HepG2 (cell line): ENCODE data around the gene COG5. TPM values are rescaled to one million over a fixed set of nuclear protein-coding genes. Genes with fewer than 3 reads are reported as not detected.
A peak's percentile ranks its signal among the peaks of the same experiment; 100 is the strongest.

ENCODE experiments used
- ATAC-seq: fragments of 200-7000 bp; cut with Tn5 transposase; 3 replicates; pipeline ENCODE4 v1.9.1; 2020; ENCODE audit warnings: mild to moderate bottlenecking, moderate library complexity
- BruUV-seq: library from RNA; stranded (reverse); fragments of 400-500 nt; replicated peaks from 2 replicates; lab custom pipeline; 2021; lab: Mats Ljungman, UMichigan
- CTCF ChIA-PET: fragments of 300-600 bp; formaldehyde crosslinking; extraction: SDS; loops from one replicate; lab custom pipeline; 2021; ENCODE audit warnings: low total read pairs, inconsistent platforms, low intra/inter-chr PET ratio; lab: Yijun Ruan, JAX
- POLR2A ChIA-PET: fragments of 350-600 bp; sonication (Branson Sonifier 250); formaldehyde crosslinking; loops from one replicate; lab custom pipeline; 2020; ENCODE audit warnings: antibody characterized with exemption, inconsistent platforms; lab: Yijun Ruan, JAX
- DNase-seq: peaks from one replicate; pipeline ENCODE4 v3.0.0-alpha.2; 2015; ENCODE audit warnings: low spot score
- FAIRE-seq: peaks from 3 replicates; lab custom pipeline; 2011; peaks lifted over from hg19 to GRCh38; lab: Jason Lieb, UNC
- H2AFZ ChIP-seq: one replicate; pipeline ENCODE4 v1.6.1; 2011; ENCODE audit warnings: low read length, inconsistent platforms
- H3K27ac ChIP-seq: fragments of 300-600 bp; 3 replicates; pipeline ENCODE4 v1.8.0; 2011; ENCODE audit warnings: mixed run types, mild to moderate bottlenecking, mixed read lengths, low read length, inconsistent platforms; ENCODE audit not compliant: insufficient read depth; ENCODE audit errors: extremely low read length
- H3K27me3 ChIP-seq, 2 experiments: fragments of 200-600 bp in 1 of 2; 2 replicates in 1 of 2; 3 replicates in 1 of 2; pipeline versions ENCODE4 v1.6.0 to v1.8.0; 2011; ENCODE audit warnings: low read length in 2 of 2, mild to moderate bottlenecking in 2 of 2, moderate library complexity in 2 of 2, inconsistent platforms in 1 of 2; ENCODE audit not compliant: insufficient read depth in 2 of 2, control insufficient read depth in 1 of 2
- H3K36me3 ChIP-seq, 2 experiments: fragments of 200-600 bp in 1 of 2; replicated peaks in 1 of 2; 2 replicates in 1 of 2; 3 replicates in 1 of 2; pipeline versions ENCODE4 v1.5.1 to v1.8.0; 2011; ENCODE audit warnings: low read length in 2 of 2, inconsistent platforms in 1 of 2; ENCODE audit not compliant: insufficient read depth in 2 of 2, control insufficient read depth in 1 of 2
- H3K4me1 ChIP-seq: 2 replicates; pipeline ENCODE4 v1.5.1; 2012; ENCODE audit warnings: low read length, inconsistent platforms; ENCODE audit not compliant: insufficient read depth
- H3K4me2 ChIP-seq: 2 replicates; pipeline ENCODE4 v1.6.0; 2011; ENCODE audit warnings: low read depth, low read length, inconsistent platforms
- H3K4me3 ChIP-seq, 3 experiments: fragments of 200-600 bp in 1 of 3; sonication (generic), shearing (Covaris generic) in 1 of 3; replicated peaks in 1 of 3; 2 replicates each; pipeline ENCODE4 v1.5.1; 2011 to 2016; ENCODE audit warnings: low read length in 3 of 3, inconsistent platforms in 2 of 3, low read depth in 2 of 3, mild to moderate bottlenecking in 2 of 3, control low read depth in 1 of 3, mixed read lengths in 1 of 3; ENCODE audit not compliant: insufficient read depth in 1 of 3
- H3K79me2 ChIP-seq: one replicate; pipeline ENCODE4 v1.6.1; 2011; ENCODE audit warnings: low read length, inconsistent platforms; ENCODE audit not compliant: insufficient read depth
- H3K9ac ChIP-seq: 2 replicates; pipeline ENCODE4 v1.6.0; 2011; ENCODE audit warnings: mild to moderate bottlenecking, low read depth, low read length, inconsistent platforms; ENCODE audit not compliant: insufficient read depth
- H3K9me3 ChIP-seq: 2 replicates; pipeline ENCODE4 v1.5.1; 2012; ENCODE audit warnings: mild to moderate bottlenecking, low read length
- H4K20me1 ChIP-seq: 2 replicates; pipeline ENCODE4 v1.6.0; 2011; ENCODE audit warnings: inconsistent platforms, mild to moderate bottlenecking, low read length, moderate library complexity; ENCODE audit not compliant: insufficient read depth
- GATAD2A ChIP-seq: IDR thresholded peaks from 2 replicates; pipeline ENCODE4 v1.6.1; 2016
- HMGXB3 ChIP-seq: sonication (generic); formaldehyde crosslinking; IDR thresholded peaks from 2 replicates; pipeline ENCODE4 v1.4.0; 2020; ENCODE audit warnings: missing genetic modification reagents, borderline replicate concordance
- MAFF ChIP-seq: IDR thresholded peaks from 2 replicates; pipeline ENCODE4 v1.6.1; 2011; ENCODE audit warnings: low read depth, low read length, improper control_type of control experiment
- MAFK ChIP-seq, 2 experiments: IDR thresholded peaks in 1 of 2; conservative IDR thresholded peaks in 1 of 2; 2 replicates each; pipeline ENCODE4 v1.6.1; 2011; ENCODE audit warnings: improper control_type of control experiment in 2 of 2, low read length in 2 of 2
- PCBP2 ChIP-seq: fragments of 200-400 bp; formaldehyde crosslinking; optimal IDR thresholded peaks from 2 replicates; pipeline ENCODE3; 2018; ENCODE audit warnings: low read length, low read depth; ENCODE audit not compliant: poor library complexity, severe bottlenecking
- SOX5 ChIP-seq: IDR thresholded peaks from 2 replicates; pipeline ENCODE4 v1.6.1; 2016; ENCODE audit warnings: borderline replicate concordance
- TAF1 ChIP-seq: sonication (generic); formaldehyde crosslinking; IDR thresholded peaks from 2 replicates; pipeline ENCODE4 v1.4.0; 2020; ENCODE audit warnings: missing genetic modification reagents
- TBP ChIP-seq: sonication (generic); formaldehyde crosslinking; IDR thresholded peaks from 2 replicates; pipeline ENCODE4 v1.5.0; 2020; ENCODE audit warnings: missing genetic modification reagents
- ZNF17 ChIP-seq: sonication (generic); formaldehyde crosslinking; IDR thresholded peaks from 2 replicates; pipeline ENCODE4 v1.5.0; 2020; ENCODE audit warnings: mild to moderate bottlenecking, missing genetic modification reagents
- ZNF598 ChIP-seq: sonication (generic); formaldehyde crosslinking; IDR thresholded peaks from 2 replicates; pipeline ENCODE4 v1.5.1; 2020; ENCODE audit warnings: mild to moderate bottlenecking, missing genetic modification reagents, borderline replicate concordance
- ZNF761 ChIP-seq: sonication (generic); formaldehyde crosslinking; conservative IDR thresholded peaks from 2 replicates; pipeline ENCODE4 v1.4.0; 2020; ENCODE audit warnings: mild to moderate bottlenecking, missing genetic modification reagents
- WGBS: methylation state at CpG from one replicate; pipeline ENCODE4 v1.1.6; 2017; ENCODE audit warnings: low lambda C conversion rate; 5-methylcytosine and 5-hydroxymethylcytosine counted together
- in situ Hi-C: cut with HindIII; loops from 2 replicates; pipeline ENCODE4 v1.10.0; 2017; ENCODE audit warnings: low pct_unique_long_range_greater_than_20kb; ENCODE audit not compliant: extremely low pct_ligation_motif_present
- intact Hi-C: fragments of 100-400 bp; cut with micrococcal nuclease; formaldehyde crosslinking; loops from one replicate; pipeline ENCODE4 v1.10.0; 2022; ENCODE audit not compliant: unreplicated experiment
- polyA plus RNA-seq, 8 experiments: library from polyadenylated mRNA; depleted of rRNA in 3 of 8; stranded (reverse) in 7 of 8; unstranded in 1 of 8; fragments of >200 nt; fragmentation: Illumina TruSeq in 4 of 8; extraction: Trizol in 4 of 8; gene quantifications; 2 replicates each; pipeline versions ENCODE4 v1.2.1 to v1.2.3, GENCODE V29; 2011 to 2016; ENCODE audit warnings: low read depth in 4 of 8, missing spikeins in 1 of 8, mixed read lengths in 1 of 8; ENCODE audit not compliant: insufficient read depth in 1 of 8
- total RNA-seq, 5 experiments: library from RNA; depleted of rRNA; stranded (reverse); fragments of >200 nt; fragmentation: Illumina TruSeq; extraction: Trizol; gene quantifications; 2 replicates each; pipeline ENCODE4 v1.2.3, GENCODE V29; 2016; ENCODE audit warnings: low read depth in 1 of 5

The COG5 gene
- total and polyA plus RNA-seq, 2 of the 13 experiments (the other 11 are each of a cell fraction or from before 2014, with no cell fraction given): 20.4 to 31.3 TPM

DNA sequence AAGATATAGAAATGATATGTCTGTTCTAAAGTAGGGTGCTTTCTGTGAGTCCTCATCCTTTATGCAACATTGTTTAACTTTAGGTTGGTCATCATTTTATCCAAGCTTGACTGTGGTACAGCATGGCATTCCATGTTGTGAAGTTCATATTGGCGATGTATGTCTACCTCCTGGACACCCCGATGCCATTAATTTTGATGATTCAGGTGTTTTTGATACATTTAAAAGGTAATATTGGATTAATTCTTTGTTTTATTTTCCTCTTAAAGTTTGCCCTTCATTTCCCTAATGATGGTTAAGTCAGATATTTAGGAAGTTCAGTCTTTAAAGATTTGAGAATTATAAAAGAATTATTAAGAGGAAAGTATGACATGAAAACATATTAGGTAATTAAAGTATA is 373.6 kb downstream of the COG5 start:
- WGBS: 99% methylated on average over 2 of the region's 2 CpGs
- no peak overlapping the region for H2AFZ ChIP-seq
- TF ChIP-seq TAF1: no peak
- peak; percentile 79 to 87 for TF ChIP-seq MAFK (conservative IDR thresholded peaks at IDR 0.05 in 1 of 2, IDR thresholded peaks at IDR 0.05 in 1 of 2; ENCODE audit: low read length in 2 of 2)
- peak; percentile 85 for TF ChIP-seq MAFF
- ATAC-seq (no peak), DNase-seq (no peak), FAIRE-seq (no peak)
- H3K27me3 ChIP-seq: no peaks in the 10 kb centered on the region
- H3K4me2 ChIP-seq: no peak overlapping the region
- in situ Hi-C loops: no loop called here
- H3K9ac ChIP-seq: no peak overlapping the region
- H3K36me3 ChIP-seq: peaks cover 12 to 70% of the 10 kb centered on the region in 2 experiments
- CTCF ChIA-PET: no interaction called here
- POLR2A ChIA-PET: interaction anchor here (1.4 kb wide), 1 partner anchor 21 kb away, joined by 5 read pairs; the partner anchor contains the start of gene HBP1
- H4K20me1 ChIP-seq: no peaks in the 10 kb centered on the region; the same call in none of the 2 replicates
- intact Hi-C loops: no loop called here
- H3K79me2 ChIP-seq: no peaks in the 10 kb centered on the region
- H3K4me1 ChIP-seq: no peaks in the 10 kb centered on the region
- BruUV-seq: no TSS peak
- no peak overlapping the region for H3K4me3 ChIP-seq
- H3K27ac ChIP-seq: no peak overlapping the region
- no peaks in the 10 kb centered on the region for H3K9me3 ChIP-seq

DNA sequence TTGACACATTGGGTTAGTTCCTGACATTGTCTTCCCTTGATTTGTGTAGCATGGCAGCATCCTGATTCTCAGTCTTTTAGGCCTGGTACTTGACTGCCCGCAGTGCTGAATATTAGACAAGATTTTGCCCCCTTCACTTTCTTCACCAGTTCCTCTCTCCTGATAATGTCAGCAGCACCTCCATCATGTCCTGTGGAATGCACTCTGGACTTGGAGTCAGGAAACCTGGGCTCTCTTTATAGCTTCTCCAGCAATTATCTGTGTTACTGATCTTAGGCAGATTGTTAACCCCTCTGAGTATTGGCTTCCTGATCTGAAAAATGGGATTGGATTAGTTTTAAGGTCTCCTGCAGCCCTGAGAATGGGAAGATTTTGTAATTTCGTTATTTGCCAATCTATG is 375.9 kb downstream of the COG5 start:
- Histone ChIP-seq H3K4me3 (no peak overlapping the region), H3K79me2 (peaks cover 3% of the 10 kb centered on the region), H4K20me1 (no peaks in the 10 kb centered on the region; the same call in none of the 2 replicates), H3K36me3 (peaks cover 17 to 84% of the 10 kb centered on the region in 2 experiments), H3K27me3 (no peaks in the 10 kb centered on the region), H3K4me2 (no peak overlapping the region), H3K9me3 (no peaks in the 10 kb centered on the region), H3K9ac (no peak overlapping the region), H2AFZ (no peak overlapping the region), H3K27ac (no peak overlapping the region), H3K4me1 (no peaks in the 10 kb centered on the region)
- intact Hi-C loops (no loop called here), in situ Hi-C loops (no loop called here)
- no peak for TF ChIP-seq SOX5 (CRISPR knock-in tag)
- TF ChIP-seq TBP (CRISPR knock-in tag): no peak
- TF ChIP-seq ZNF761: no peak
- no peak for TF ChIP-seq PCBP2
- TF ChIP-seq ZNF17 (CRISPR knock-in tag): no peak
- no peak for TF ChIP-seq HMGXB3 (CRISPR knock-in tag)
- TF ChIP-seq GATAD2A (CRISPR knock-in tag): no peak
- no peak for TF ChIP-seq ZNF598 (CRISPR knock-in tag)
- CTCF ChIA-PET: no interaction called here
- POLR2A ChIA-PET: no interaction called here
- 92% methylated on average over 2 of the region's 2 CpGs for WGBS
- FAIRE-seq (no peak), ATAC-seq (no peak), DNase-seq (no peak)
- BruUV-seq: no TSS peak
